Left ventricle myocardium superior (tissue), 1 donor: Measurements from ENCODE around the gene GRPEL1. TPM values are rescaled to one million over a fixed set of nuclear protein-coding genes. Genes with fewer than 3 reads are reported as not detected.
"Not testable (repeated sequence)": the region's sequence is repeated elsewhere in the genome, so short reads cannot be mapped to it uniquely, and the experiment has no call there.

Experiments
- ATAC-seq: fragments of 200-7000 bp; cut with Tn5 transposase; one replicate; pipeline ENCODE4 v1.9.1; 2020; ENCODE audit warnings: mild to moderate bottlenecking, moderate library complexity
- DNase-seq: peaks from one replicate; pipeline ENCODE4 v3.0.0-alpha.2; 2020
- intact Hi-C: fragments of 100-400 bp; cut with micrococcal nuclease; formaldehyde crosslinking; loops from one replicate; pipeline ENCODE4 v1.11.0; 2022
- total RNA-seq: library from RNA; stranded (reverse); fragmentation: NEBNext Ultra II Directional; extraction: Animal tissue kit (Norgen Biotek cat#: 25700); gene quantifications from one replicate; pipeline ENCODE4 v1.2.1, GENCODE V29; 2021
- donor health status: DM: no; HTN: yes; CAD: no; lungs with severe emphysema.

GRPEL1 gene
- total RNA-seq, 1 donor from 2014 or later, result 62.7 TPM

DNA sequence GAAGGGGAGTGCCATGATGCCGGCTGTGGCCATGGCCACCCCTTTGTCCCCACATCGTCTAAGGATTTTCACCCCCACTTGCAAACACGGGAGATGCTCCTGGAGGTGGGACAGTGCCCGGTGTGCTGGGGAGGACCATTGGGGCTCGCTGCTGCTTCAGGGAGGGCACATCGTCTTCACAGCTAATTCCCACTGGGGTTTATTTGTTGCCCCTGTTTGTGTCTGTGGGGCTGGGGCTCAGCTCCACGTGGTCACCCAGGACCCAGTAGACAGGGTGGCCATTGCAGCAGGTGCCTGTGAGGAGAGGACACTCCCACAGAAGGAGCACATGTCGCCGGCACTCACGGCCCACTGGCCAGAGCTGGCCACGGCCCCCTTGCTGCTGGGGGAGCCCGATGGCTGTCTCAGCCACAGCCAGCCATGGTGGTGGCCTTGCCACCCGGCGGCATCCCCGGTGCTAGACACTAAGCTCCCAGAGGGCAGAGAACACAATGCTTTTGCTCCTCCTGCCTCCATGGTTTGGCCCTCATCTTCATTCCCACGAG, 27.8 kb upstream of the GRPEL1 start:
- DNase-seq, result no peak
- intact Hi-C loops, result no loop called here
- ATAC-seq, result no peak

DNA sequence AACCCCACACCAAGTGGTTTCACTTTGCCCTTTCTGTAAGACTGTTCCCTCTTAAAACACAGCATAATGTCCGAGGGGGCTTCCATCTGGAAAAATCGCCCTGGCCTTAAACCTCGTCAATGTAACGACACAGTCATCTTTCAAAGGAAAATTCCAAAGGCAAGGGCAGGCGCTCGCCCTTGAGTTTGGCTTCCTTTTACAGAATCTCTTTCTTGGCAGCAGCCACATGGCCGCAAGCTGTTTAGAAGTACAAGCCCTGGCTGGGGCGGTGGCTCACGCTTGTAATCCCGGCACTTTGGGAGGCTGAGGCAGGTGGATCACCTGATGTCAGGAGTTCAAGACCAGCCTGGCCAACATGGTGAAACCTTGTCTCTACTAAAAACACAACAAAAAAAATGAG, 27.1 kb upstream of the GRPEL1 start:
- intact Hi-C loops, result no loop called here
- no peak for DNase-seq
- no peak for ATAC-seq

DNA sequence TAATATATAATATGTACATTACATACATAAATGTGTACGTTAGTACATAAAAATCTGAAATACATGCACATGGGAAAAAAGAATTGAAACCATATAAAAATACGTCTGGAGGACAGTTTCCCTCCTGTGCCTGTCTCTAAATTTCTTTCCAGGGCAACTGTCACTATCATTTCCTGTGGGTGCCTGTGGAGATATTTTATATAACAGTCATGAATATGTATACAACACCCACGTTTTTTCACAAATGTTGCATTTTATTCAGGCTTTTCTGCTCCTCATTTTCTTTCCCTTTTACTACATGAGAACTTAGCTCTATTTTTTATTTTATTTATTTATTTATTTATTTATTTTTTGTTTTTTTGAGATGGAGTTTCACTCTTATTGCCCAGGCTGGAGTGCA, 24.2 kb upstream of the GRPEL1 start:
- ATAC-seq (no peak), DNase-seq (no peak)
- intact Hi-C loops, result no loop called here

DNA sequence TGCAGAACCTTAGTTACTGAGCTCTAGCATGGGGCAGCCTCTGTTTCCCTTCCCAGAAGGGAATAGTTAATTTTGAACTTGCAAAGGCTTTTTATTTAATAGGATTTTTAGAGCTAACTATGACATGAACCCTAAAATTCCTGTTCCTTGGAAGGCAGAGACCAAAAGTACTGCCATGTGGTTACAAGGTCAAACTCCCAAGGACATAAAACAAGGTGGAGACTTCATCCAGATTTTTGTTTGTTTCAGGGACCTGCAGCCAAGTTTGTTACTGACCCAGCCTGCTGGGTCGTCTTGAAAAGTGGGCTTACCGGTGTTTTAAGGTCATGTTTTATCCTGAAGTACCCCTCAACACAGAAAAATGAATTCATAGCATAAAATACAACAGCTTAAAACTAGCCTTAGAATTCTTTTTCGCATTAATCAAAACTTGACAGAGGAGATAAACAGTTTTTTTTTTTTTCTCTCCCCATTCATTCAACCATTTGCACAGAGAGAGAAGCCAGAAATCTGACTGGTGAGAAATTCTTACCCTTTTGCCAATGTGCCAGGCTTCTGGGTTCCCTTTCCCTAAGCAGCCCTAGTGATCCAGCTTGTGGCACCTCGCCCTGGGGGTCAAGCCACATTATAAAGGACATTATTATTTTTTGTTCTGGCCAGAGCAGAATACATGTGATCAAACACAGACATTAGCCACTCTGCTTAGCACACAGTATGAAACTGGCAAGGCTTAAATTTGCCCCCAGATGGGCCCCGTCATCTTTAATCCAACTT, 21.5 kb upstream of the GRPEL1 start:
- ATAC-seq, result no peak
- DNase-seq, result no peak
- intact Hi-C loops, result no loop called here

DNA sequence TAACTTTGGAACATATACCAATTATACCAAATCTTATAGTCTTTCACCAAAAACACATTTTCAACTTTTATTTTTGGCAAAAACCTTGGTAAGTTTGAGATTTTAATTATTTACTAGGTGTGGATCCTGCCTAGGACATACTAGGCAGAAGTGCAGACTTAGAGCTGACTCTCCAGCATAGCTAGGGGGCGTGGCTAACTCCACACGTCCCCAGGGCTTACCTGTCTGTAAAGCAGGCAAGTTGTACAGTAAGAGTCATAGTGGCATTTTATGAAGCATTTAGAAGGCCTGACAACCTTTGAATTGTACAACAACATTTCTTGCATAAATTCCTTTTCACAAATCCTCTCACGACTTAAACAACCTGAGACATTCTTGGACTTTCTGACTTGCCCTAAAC, 19.2 kb upstream of the GRPEL1 start:
- DNase-seq, result no peak
- intact Hi-C loops, result no loop called here
- no peak for ATAC-seq

DNA sequence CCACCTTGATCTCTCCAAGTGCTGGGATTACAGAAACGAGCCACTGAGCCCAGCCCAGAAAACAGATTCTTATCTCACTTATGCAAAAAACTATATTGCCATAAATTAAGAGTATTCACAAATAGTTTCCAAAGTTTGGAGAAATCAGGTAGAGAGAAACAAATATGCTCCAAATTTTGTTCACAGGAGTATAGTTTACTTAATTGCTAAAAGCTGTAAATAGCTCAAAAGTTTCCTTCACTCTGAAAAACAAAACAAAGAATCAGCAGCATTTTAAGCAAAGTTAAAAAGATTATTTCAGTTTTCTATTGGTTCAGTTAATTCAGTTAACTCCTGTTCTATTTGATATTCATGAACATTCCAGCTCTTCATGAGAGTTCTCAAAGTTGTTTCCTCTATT, 18.5 kb upstream of the GRPEL1 start:
- no peak for DNase-seq
- no peak for ATAC-seq
- intact Hi-C loops, result no loop called here

DNA sequence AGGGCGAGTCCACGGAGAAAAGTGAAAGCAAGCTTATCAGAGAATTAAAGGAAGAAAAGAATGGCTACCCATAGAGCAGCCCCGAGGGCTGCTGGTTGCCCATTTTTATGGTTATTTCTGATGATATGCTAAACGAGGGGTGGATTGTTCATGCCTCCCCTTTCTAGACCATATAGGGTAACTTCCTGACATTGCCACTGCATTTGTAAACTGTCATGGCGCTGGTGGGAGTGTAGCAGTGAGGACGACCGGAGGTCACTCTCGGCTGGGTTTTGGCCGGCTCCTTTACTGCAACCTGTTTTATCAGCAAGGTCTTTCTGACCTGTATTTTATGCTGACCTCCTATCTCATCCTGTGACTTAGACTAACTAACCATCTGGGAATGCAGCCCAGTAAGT, 16.7 kb upstream of the GRPEL1 start:
- DNase-seq, intact Hi-C loops: not testable (repeated sequence)
- peak; percentile 49 for ATAC-seq

DNA sequence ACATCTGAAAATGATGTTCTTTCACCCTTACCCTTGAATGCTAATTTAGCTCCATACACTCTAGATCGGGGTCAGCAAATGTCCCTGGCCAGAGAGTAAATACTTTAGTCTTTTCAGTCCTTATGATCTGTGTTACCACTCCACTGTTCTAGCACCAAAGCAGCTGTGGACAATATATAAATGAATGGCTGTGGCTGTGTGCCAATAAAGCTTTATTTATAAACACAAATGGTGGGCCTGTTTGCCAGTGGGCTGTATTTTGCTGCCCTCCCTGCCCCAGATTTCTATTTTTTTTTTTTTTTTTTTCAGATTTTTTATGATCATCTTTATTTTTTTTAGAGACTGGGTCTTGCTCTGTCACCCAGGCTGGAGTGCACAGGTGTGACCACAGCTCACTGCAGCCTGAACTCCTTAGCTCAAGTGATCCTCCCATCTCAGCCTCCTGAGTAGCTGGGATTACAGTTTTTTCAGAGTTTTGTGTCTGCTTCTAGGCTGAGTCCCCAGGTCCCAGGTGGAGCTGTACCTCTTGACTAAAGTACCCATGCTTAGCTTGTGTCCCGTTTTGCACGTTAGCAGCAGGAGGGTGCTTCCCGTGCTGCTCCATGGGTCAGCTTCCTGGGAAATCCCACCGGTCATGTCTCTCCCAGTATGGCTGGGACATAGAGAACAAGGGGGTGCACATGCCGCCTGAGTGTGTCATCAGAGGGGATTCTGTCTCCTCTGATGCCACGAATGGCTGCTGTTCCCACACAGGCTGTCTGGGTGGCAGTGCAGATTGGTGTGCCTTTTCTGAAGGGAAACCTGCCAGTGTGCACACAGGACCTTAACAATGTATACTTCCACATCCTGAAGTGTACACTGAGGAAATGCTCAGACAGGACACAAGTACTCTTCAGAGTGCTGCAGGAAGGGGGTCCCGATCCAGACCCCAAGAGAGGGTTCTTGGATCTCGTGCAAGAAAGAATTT, 16.0 kb upstream of the GRPEL1 start:
- ATAC-seq, result peak; percentile 28
- intact Hi-C loops, result no loop called here
- DNase-seq, result no peak

DNA sequence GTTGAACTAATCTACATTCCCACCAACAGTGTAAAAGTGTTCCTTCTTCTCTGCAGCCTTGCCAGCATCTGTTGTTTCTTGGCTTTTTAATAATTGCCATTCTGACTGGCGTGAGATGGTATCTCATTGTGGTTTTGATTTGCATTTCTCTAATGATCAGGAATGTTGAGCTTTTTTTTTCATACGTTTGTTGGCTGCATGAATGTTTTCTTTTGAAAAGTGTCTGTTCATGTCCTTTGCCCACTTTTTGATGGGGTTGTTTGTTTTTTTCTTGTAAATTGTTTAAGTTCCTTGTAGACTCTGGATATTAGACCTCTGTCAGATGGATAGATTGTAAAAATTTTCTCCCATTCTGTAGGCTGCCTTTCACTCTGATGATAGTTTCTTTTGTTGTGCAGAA, 12.0 kb upstream of the GRPEL1 start:
- ATAC-seq, DNase-seq: not testable (repeated sequence)
- intact Hi-C loops, result loop anchor here (10.0 kb wide), 1 partner anchor 355 kb away; no protein-coding TSS in a partner anchor

DNA sequence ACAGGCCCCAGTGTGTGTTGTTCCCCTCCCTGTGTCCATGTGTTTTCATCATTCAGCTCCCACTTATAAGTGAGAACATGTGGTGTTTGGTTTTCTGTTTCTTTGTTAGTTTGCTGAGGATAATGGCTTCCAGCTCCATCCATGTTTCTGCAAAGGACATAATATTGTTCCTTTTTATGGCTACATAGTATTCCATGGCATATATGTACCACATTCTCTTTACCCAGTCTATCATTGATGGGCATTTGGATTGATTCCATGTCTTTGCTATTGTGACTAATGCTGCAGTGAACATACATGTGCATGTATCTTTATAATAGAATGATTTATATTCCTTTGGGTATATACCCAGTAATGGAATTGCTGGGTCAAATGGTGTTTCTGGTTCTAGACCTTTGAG, 11.6 kb upstream of the GRPEL1 start:
- ATAC-seq, DNase-seq: not testable (repeated sequence)
- intact Hi-C loops, result loop anchor here (10.0 kb wide), 1 partner anchor 355 kb away; no protein-coding TSS in a partner anchor

DNA sequence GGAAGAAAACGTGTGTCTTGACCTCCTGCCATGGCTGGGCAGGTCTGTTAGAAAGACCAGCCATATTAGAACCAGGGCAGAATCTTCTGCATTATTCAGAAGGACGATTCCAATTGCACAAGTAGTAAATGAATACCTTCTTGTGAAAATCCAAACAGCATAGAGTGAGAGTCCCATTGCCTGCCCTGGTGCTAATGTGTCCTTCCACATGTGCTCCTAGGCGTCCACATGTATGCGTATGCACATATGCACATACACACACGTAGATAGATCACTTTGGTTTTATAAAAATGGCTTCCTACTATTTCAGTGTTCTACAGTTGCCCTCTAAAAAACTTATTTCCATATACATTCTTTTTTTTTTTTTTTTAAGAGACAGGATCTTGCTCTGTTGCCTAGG, 10.2 kb upstream of the GRPEL1 start:
- DNase-seq (no peak), ATAC-seq (no peak)
- intact Hi-C loops, result loop anchor here (10.0 kb wide), 1 partner anchor 353 kb away; no protein-coding TSS in a partner anchor

DNA sequence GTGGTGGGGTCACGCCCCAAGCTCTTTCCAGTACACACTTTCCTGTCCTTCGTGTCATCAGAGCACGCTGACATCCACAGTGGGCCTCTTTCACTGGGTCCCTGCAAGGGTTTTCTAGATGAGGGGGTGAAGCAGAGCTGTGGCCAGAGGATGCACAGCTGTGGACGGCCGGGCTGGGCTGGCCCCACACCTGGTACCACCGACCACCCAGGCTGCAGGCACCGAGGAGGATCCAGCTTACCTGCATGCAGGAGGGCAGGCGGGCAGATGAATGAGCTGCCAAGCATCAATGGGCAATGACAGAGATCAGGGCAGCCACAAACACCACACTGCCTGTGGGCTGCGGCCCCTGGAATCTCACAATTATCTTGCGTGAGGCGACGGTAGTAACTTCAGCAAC, 9.5 kb upstream of the GRPEL1 start:
- no peak for ATAC-seq
- no peak for DNase-seq
- intact Hi-C loops, result loop anchor here (10.0 kb wide), 1 partner anchor 353 kb away; no protein-coding TSS in a partner anchor

DNA sequence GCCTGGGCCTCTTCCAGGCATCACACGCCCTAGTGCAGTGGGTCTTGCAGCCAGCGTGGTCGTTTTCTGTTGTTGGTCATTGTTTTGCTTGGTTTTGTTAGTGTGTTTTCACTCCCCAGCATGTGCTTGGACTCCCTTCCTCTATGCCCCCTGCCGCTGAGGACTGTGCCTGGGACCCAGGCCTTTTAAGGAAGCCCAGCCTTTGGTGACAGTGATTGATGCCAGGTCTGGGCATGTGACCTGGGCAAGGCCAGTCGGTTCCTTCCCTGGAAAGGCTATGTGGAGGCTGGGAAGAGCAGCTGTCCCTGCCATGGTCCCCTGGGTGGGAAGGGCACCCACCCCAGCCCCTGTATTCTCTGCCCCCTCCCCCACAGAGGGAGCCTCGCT, 8.8 kb upstream of the GRPEL1 start:
- ATAC-seq (peak; percentile 41), DNase-seq (no peak)
- intact Hi-C loops, result loop anchor here (10.0 kb wide), 1 partner anchor 352 kb away; no protein-coding TSS in a partner anchor

DNA sequence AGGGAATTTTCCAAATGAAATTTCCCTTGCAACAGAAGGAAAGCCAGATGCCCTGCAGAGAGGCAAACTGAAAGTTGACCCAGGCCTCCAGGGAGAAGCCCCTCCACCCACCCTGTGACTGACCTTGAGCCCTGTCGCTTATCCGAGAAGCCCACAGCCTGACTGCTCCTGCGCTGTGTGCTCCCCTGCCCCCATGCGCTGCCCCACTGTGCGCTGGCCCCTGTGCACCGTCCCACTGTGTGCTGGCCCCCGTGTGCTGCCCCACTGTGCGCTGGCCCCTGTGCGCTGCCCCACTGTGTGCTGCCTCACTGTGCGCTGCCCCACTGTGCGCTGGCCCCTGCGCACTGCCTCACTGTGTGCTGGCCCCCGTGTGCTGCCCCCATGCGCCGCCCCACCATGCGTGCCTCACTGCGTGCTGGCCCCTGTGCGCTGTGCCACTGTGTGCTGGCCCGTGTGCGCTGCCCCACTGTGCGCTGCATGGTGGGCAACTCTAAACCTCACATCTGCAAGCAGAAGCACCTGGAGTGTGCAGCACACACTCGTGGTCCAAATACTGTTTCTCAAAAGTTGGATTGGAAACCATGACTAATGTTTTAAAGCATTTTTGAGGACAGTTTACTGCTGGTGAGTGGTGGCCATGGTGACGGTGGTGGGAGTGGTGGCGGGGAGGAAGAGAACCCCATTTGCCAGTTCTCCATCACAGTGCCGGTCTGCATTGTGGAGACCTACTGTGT, 8.3 kb upstream of the GRPEL1 start:
- ATAC-seq, result no peak
- DNase-seq, result no peak
- intact Hi-C loops, result loop anchor here (10.0 kb wide), 1 partner anchor 351 kb away; no protein-coding TSS in a partner anchor

DNA sequence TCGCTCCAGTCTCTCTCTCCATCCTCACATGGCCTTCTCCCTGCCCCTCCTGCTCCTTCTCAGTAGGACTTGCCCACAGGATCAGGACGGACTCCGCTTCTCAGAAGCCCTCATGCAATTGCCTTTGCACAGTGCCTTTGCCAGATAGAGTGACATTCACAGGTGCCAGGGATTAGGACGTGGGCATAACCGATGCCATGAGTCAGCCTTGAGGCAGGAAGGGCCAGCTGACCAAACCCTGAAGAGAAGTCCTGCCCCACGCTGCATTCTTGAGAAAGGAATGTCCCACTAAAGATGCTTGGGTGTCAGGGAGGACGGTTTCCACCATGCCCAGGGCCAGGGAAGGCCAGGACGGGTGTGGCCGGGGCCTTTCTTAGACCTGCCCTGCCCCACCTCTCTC, 6.6 kb upstream of the GRPEL1 start:
- DNase-seq (no peak), ATAC-seq (no peak)
- intact Hi-C loops, result loop anchor here (10.0 kb wide), 1 partner anchor 350 kb away; no protein-coding TSS in a partner anchor

DNA sequence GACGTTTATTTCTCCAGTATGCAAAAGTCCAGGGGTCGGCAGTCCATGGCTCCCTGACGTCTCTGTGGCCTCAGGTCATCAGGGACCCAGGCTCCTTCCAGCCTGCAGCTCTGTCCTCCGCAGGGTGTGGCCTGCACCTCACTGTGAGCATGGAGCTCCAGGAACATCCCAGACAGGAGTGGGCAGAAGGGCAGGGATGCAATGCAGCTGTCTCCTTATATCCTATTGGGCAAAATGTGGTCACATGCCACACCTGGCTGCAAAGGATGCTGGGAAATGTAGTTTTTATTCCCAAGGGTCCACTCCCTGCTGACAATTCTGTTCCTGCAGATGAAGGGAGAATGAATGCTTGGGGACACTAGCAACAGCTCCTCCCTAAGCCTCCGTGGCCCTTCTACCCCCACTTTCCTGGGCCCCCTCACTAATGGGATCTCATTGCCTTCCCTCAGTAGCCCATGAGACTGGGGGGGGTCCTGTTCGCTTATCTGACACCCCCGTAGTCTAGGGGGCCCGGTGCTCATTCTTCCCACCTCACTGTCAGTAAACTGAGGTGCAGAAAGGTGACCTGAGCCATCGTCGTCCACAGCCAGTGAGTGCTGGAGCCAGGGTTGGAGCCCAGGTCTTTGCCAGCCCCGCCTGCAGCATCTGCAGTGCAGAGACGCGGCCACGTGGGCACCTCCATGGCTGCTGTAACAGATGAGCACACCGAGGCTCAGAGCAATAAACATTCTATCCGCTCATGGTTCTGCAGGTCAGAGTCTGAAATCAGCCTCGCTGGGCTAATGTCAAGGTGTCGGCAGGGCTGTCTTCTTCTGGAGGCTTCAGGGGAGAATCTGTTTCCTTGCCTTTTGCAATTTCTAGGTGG, 5.9 kb upstream of the GRPEL1 start:
- no peak for DNase-seq
- peak; percentile 11 for ATAC-seq
- intact Hi-C loops, result loop anchor here (10.0 kb wide), 1 partner anchor 349 kb away; no protein-coding TSS in a partner anchor

DNA sequence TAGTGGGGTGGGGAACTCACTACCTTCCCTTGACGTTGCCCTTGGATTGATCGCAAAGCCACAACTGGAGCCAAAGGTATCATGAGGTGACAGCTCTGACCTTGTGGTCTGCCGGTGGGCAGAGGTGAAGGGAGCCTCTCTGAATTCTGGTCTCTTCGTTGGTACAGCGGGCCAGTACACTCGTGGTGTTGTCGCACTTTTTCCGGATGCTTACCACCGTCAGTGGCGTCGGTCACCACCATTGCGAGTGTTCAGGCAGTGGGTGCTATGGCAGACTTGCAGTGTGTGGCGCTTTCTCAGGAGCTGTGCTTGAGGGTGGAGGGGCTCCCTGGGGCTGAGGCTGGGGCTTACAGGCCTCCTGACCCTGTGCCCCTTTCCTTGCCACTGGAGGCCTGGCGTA, 5.2 kb upstream of the GRPEL1 start:
- no peak for ATAC-seq
- intact Hi-C loops, result loop anchor here (10.0 kb wide), 1 partner anchor 348 kb away; no protein-coding TSS in a partner anchor
- no peak for DNase-seq
